OCI-LY7 (cell line): Measurements from ENCODE around the gene CFAP100. TPM values are rescaled to one million over a fixed set of nuclear protein-coding genes. Genes with fewer than 3 reads are reported as not detected.

Experiments
- BruUV-seq: library from RNA; stranded (reverse); fragments of 400-500 nt; replicated peaks from 2 replicates; lab custom pipeline; 2021; lab: Mats Ljungman, UMichigan
- CTCF ChIA-PET: fragments of 300-600 bp; sonication (Branson Sonifier 250); formaldehyde crosslinking; loops from one replicate; lab custom pipeline; 2022; ENCODE audit warnings: antibody characterized with exemption; ENCODE audit not compliant: unreplicated experiment; lab: Charles Lee
- POLR2A ChIA-PET: fragments of 300-600 bp; sonication (Branson Sonifier 250); formaldehyde crosslinking; loops from one replicate; lab custom pipeline; 2022; ENCODE audit warnings: antibody characterized with exemption; lab: Charles Lee
- DNase-seq: peaks from one replicate; pipeline ENCODE4 v3.0.0-alpha.2; 2015; ENCODE audit warnings: low spot score
- H2AFZ ChIP-seq: fragments of 200-600 bp; sonication (generic), shearing (Covaris generic); 2 replicates; pipeline ENCODE4 v1.6.1; 2014; ENCODE audit warnings: mild to moderate bottlenecking, antibody characterized with exemption, low read length, moderate library complexity
- H3K27ac ChIP-seq: fragments of 200-600 bp; sonication (generic); 2 replicates; pipeline ENCODE4 v1.5.1; 2014; ENCODE audit warnings: mixed run types, low read depth, mild to moderate bottlenecking, moderate library complexity, low read length, inconsistent platforms; ENCODE audit not compliant: poor library complexity, severe bottlenecking
- H3K36me3 ChIP-seq: fragments of 200-600 bp; sonication (generic); 2 replicates; pipeline ENCODE4 v1.6.1; 2014; ENCODE audit warnings: mild to moderate bottlenecking, antibody characterized with exemption, low read length, moderate library complexity, mixed read lengths; ENCODE audit not compliant: insufficient read depth
- H3K4me1 ChIP-seq: fragments of 200-600 bp; sonication (generic); 2 replicates; pipeline ENCODE4 v1.5.1; 2014; ENCODE audit warnings: mild to moderate bottlenecking, low read length; ENCODE audit not compliant: insufficient read depth, poor library complexity, severe bottlenecking
- H3K4me2 ChIP-seq: fragments of 200-600 bp; sonication (generic); 2 replicates; pipeline ENCODE4 v1.6.1; 2014; ENCODE audit warnings: mild to moderate bottlenecking, low read length
- H3K4me3 ChIP-seq: fragments of 200-600 bp; sonication (generic); 2 replicates; pipeline ENCODE4 v1.5.1; 2014; ENCODE audit warnings: mild to moderate bottlenecking, low read depth, low read length; ENCODE audit not compliant: poor library complexity, severe bottlenecking
- H3K79me2 ChIP-seq: fragments of 200-600 bp; sonication (generic); 2 replicates; pipeline ENCODE4 v1.6.1; 2016; ENCODE audit warnings: low read depth, mild to moderate bottlenecking, low read length, moderate library complexity, mixed read lengths; ENCODE audit not compliant: insufficient read depth
- H3K9me2 ChIP-seq: fragments of 200-600 bp; sonication (generic); 2 replicates; pipeline ENCODE4 v1.6.1; 2016; ENCODE audit warnings: mild to moderate bottlenecking, low read length, mixed read lengths; ENCODE audit not compliant: insufficient read depth
- H3K9me3 ChIP-seq: fragments of 200-600 bp; sonication (generic); 2 replicates; pipeline ENCODE4 v1.6.1; 2014; ENCODE audit warnings: mild to moderate bottlenecking, mixed run types, low read length, mixed read lengths
- H4K20me1 ChIP-seq: fragments of 200-600 bp; sonication (generic); 2 replicates; pipeline ENCODE4 v1.6.1; 2014; ENCODE audit warnings: mild to moderate bottlenecking, antibody characterized with exemption, low read length, moderate library complexity, mixed read lengths; ENCODE audit not compliant: insufficient read depth
- CTCF ChIP-seq: fragments of 200-600 bp; sonication (generic); conservative IDR thresholded peaks from 2 replicates; pipeline ENCODE4 v1.5.1; 2014; ENCODE audit warnings: mild to moderate bottlenecking, antibody characterized with exemption, low read length, moderate library complexity, mixed read lengths
- EZH2phosphoT487 ChIP-seq: fragments of 200-600 bp; sonication (generic); IDR thresholded peaks from 2 replicates; pipeline ENCODE4 v1.6.1; 2018; ENCODE audit warnings: low read depth, borderline replicate concordance, mild to moderate bottlenecking, mixed run types, antibody characterized with exemption, low read length, moderate library complexity, mixed read lengths
- intact Hi-C: fragments of 100-400 bp; cut with micrococcal nuclease; formaldehyde crosslinking; loops from one replicate; pipeline ENCODE4 v1.10.0; 2022; ENCODE audit not compliant: unreplicated experiment
- total RNA-seq, 2 experiments: library from RNA; depleted of rRNA in 1 of 2; stranded (reverse); fragments of >200 nt in 1 of 2; shearing (Covaris generic) in 1 of 2; gene quantifications; 2 replicates each; pipeline ENCODE4 v1.2.3, GENCODE V29; 2014 to 2022

Gene CFAP100
- total RNA-seq, 2 experiments from 2014 or later, result not detected

- Histone ChIP-seq H3K9me2 (no peaks in the 10 kb centered on the region), H3K9me3 (no peaks in the 10 kb centered on the region), H3K27ac (no peak overlapping the region), H4K20me1 (no peaks in the 10 kb centered on the region), H3K4me2 (no peak overlapping the region), H3K79me2 (no peaks in the 10 kb centered on the region), H2AFZ (no peak overlapping the region), H3K4me3 (no peak overlapping the region), H3K4me1 (no peaks in the 10 kb centered on the region), H3K36me3 (no peaks in the 10 kb centered on the region)
- ChIA-PET CTCF (interaction anchor here (0.6 kb wide), 1 partner anchor 385 kb away, joined by 3 read pairs; no protein-coding TSS in a partner anchor), POLR2A (interaction anchor here (0.5 to 1.3 kb wide), 2 partner anchors 13 to 145 kb away, joined by 3 to 5 read pairs; no protein-coding TSS in a partner anchor)
- no peak for DNase-seq
- BruUV-seq, result no TSS peak
- intact Hi-C loops, result no loop called here
- TF ChIP-seq EZH2phosphoT487 (no peak), CTCF (no peak)
Measured at GRCh38 chr3:126378341-126378751, 16.4 kb upstream of the CFAP100 start.

- intact Hi-C loops, result no loop called here
- no peak overlapping the region for H3K4me2 ChIP-seq
- no peak for DNase-seq
- H3K9me3 ChIP-seq, result no peaks in the 10 kb centered on the region
- H3K27ac ChIP-seq, result no peak overlapping the region
- no TSS peak for BruUV-seq
- H4K20me1 ChIP-seq, result no peaks in the 10 kb centered on the region
- POLR2A ChIA-PET, result interaction anchor here (0.6 kb wide), 1 partner anchor 111 kb away, joined by 3 read pairs; no protein-coding TSS in a partner anchor
- CTCF ChIA-PET, result no interaction called here
- no peak for TF ChIP-seq EZH2phosphoT487
- H3K9me2 ChIP-seq, result no peaks in the 10 kb centered on the region
- H3K4me3 ChIP-seq, result no peak overlapping the region
- H3K36me3 ChIP-seq, result no peaks in the 10 kb centered on the region
- no peaks in the 10 kb centered on the region for H3K79me2 ChIP-seq
- H2AFZ ChIP-seq, result no peak overlapping the region
- H3K4me1 ChIP-seq, result no peaks in the 10 kb centered on the region
Measured at GRCh38 chr3:126380011-126380768, 14.5 kb upstream of the CFAP100 start.

- intact Hi-C loops, result no loop called here
- no peaks in the 10 kb centered on the region for H3K36me3 ChIP-seq
- H3K9me3 ChIP-seq, result no peaks in the 10 kb centered on the region
- H3K9me2 ChIP-seq, result no peaks in the 10 kb centered on the region
- BruUV-seq, result no TSS peak
- peaks cover 5% of the 10 kb centered on the region for H3K4me1 ChIP-seq
- DNase-seq, result no peak
- H3K27ac ChIP-seq, result no peak overlapping the region
- no peaks in the 10 kb centered on the region for H3K79me2 ChIP-seq
- H2AFZ ChIP-seq, result no peak overlapping the region
- H3K4me3 ChIP-seq, result no peak overlapping the region
- ChIA-PET POLR2A (interaction anchor here (1.7 kb wide), 1 partner anchor 10 kb away, joined by 3 read pairs; no protein-coding TSS in a partner anchor), CTCF (no interaction called here)
- no peak overlapping the region for H3K4me2 ChIP-seq
- H4K20me1 ChIP-seq, result no peaks in the 10 kb centered on the region
- TF ChIP-seq CTCF (no peak), EZH2phosphoT487 (no peak)
Measured at GRCh38 chr3:126381966-126382365, 12.7 kb upstream of the CFAP100 start.
